Stimulated activated naive CD8-positive, alpha-beta T cell treated with anti-CD3 and anti-CD28 coated beads, Interleukin-15, Interleukin-2, amounts not matched to agents 100 ng/mL and 50 ng/mL, for 24 hours (primary cell): Measurements from ENCODE around the gene PRAC2.
A peak's percentile ranks its signal among the peaks of the same experiment; 100 is the strongest.

Experiments
- H3K27ac Mint-ChIP-seq: one replicate; pipeline ENCODE4 v1.8.0; 2021; ENCODE audit warnings: mild to moderate bottlenecking, mixed read lengths
- H3K27me3 Mint-ChIP-seq: one replicate; pipeline ENCODE4 v1.8.0; 2021; ENCODE audit warnings: mixed read lengths
- H3K36me3 Mint-ChIP-seq: one replicate; pipeline ENCODE4 v1.8.0; 2021; ENCODE audit warnings: low read depth, mixed read lengths
- H3K4me1 Mint-ChIP-seq: one replicate; pipeline ENCODE4 v1.8.0; 2021; ENCODE audit warnings: low read depth, mixed read lengths
- H3K4me3 Mint-ChIP-seq: one replicate; pipeline ENCODE4 v1.8.0; 2021; ENCODE audit warnings: mild to moderate bottlenecking, mixed read lengths
- H3K9me3 Mint-ChIP-seq: one replicate; pipeline ENCODE4 v1.8.0; 2021; ENCODE audit warnings: mixed read lengths

The PRAC2 gene

DNA sequence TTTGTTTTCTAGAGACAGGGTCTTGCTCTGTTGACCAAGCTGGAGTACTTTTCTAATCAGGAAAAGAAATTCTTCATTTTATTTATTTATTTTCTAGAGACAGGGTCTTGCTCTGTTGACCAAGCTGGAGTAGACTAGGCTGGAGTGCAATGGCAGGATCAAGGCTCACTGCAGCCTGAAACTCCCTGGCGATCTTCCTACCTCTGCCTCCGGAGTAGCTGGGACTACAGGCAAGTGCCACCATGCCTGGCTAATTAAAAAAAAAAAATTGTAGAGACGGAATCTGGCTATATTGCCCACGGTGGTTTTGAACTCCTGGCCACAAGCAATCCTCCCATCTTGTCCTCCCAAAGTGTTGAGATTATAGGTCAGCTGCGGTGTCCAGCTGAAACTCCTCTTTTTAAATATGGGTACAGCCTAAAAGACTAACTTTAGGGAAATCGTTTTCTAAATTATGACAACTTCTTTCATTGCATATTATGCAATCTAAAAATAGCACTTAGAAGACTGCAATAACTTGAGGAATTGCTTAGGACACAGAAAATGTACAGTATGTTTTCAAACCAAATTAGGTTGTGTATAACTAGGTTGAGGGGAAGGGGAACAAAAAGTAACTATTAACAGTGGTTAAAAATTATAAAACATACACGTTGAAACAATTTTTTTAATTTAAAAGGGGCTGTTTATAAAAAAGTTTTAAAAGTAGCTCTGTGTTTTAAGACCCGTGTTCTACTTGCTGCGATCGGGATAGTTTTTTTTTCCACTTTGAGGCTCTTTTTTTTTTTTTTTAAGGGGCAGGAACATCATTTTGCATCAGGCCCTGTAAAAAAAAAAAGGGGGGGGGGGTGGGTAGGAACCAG is 5.4 kb upstream of the PRAC2 start:
- peak overlapping the region; percentile 42 for H3K27ac Mint-ChIP-seq
- H3K27me3 Mint-ChIP-seq, result peaks cover 91% of the 10 kb centered on the region
- no peak overlapping the region for H3K4me3 Mint-ChIP-seq
- peaks cover 18% of the 10 kb centered on the region for H3K4me1 Mint-ChIP-seq
- H3K9me3 Mint-ChIP-seq, result no peaks in the 10 kb centered on the region
- peaks cover 4% of the 10 kb centered on the region for H3K36me3 Mint-ChIP-seq

DNA sequence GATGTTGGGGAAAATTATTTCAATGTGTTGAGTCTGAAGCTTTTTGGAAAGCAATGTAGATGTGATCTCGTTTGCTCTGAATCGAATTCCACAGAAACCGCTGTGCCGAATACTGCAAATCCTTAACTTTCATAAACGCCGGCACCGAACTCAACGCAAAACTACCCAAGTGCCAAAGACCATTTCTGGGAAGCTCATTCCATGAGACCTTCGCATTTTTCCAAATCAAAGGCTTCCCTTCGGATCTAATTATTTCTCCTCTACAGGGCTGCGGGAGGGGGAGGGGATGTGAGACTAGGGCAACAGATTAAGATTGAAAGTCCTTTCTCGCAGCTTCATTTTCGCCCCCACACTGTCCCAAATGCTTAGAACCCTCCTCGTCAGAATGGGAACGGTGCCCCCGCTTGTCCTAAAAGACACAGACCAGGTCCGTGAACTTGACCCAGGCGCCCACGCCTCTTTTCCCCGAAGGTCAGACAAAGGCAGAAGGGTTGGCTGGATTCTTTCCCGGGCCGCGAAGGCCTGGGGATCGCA is 4.7 kb upstream of the PRAC2 start:
- no peak overlapping the region for H3K27ac Mint-ChIP-seq
- H3K36me3 Mint-ChIP-seq, result peaks cover 4% of the 10 kb centered on the region
- peaks cover 25% of the 10 kb centered on the region for H3K4me1 Mint-ChIP-seq
- H3K9me3 Mint-ChIP-seq, result no peaks in the 10 kb centered on the region
- H3K4me3 Mint-ChIP-seq, result peak overlapping the region; percentile 25
- peaks cover 93% of the 10 kb centered on the region for H3K27me3 Mint-ChIP-seq

DNA sequence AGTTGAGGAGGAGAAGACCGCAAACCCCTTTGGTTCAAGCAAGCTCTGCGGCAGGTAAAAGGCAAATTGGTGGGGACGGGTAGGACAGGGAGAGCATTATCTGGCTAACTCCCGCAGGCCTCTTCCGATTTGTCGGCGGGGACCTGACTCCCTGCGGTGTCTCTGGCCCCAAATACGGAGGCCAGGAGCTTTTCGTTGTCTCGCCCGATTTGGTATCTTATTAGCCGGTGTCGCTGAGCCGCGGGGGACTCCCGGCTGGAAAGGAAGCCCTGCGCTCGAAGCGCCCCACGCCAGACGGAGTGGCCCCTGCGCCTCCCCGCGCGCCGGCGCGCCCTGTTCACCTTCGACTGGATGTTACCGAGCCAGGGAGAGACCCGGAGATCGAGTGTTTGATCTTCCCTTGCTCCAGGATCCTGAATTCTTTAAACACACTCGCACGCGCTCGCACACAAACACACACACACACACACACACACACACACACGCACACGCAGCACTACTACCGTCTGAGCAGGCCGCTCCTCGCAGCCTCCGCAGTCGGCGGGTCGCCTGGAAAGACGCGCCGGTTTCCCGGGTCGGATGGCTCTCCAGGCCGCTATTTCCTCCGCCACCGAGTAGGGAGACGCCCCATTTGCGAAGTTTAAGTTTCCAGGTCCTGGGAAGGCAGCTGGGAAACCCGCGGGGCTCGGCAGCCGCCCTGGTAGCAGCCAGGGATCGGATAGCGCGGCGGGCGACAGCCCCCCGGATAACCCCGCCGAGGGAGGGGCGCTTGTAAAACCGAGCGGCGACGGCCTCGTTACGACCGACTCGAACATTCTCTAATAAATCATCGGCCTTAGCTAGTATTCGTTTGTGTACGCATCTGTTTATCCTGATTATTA is 4.0 kb upstream of the PRAC2 start:
- Mint-ChIP-seq H3K4me1 (peaks cover 30% of the 10 kb centered on the region), H3K36me3 (peaks cover 4% of the 10 kb centered on the region), H3K27ac (no peak overlapping the region), H3K4me3 (peak overlapping the region; percentile 51), H3K27me3 (peaks cover 97% of the 10 kb centered on the region), H3K9me3 (no peaks in the 10 kb centered on the region)

DNA sequence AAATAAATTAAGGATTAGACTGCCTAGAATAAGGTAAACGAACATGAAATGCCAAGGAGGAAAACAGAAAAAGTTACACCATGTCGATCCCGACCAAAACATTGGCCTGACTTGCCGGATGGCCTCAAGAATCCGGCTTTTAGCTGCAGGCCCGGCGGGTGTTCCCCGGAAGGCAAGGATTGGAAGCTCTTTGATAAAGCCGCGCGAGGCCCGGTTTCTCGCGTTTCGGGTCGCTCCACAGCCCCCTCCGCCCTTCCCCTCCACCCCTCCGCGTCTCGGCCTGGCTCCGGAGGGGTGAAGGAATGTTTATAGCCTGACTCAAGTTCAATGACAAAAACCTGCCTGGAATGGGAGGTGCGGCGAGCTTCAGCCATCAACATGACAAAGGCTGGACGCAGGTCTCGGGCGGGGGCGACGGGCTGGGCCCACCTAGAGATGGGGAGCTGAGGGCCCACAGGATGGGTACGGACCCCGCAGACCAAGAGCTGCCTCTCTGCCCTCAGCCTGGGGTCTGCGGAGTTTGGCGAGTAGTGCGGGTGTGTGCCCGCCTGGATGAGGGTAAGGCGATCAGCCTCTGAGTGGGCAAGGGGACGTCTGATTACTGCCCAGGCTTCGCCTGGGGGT is 3.2 kb upstream of the PRAC2 start:
- H3K27ac Mint-ChIP-seq, result no peak overlapping the region
- peaks cover 37% of the 10 kb centered on the region for H3K4me1 Mint-ChIP-seq
- peaks cover 97% of the 10 kb centered on the region for H3K27me3 Mint-ChIP-seq
- no peaks in the 10 kb centered on the region for H3K9me3 Mint-ChIP-seq
- H3K36me3 Mint-ChIP-seq, result peaks cover 4% of the 10 kb centered on the region
- H3K4me3 Mint-ChIP-seq, result peak overlapping the region; percentile 26

DNA sequence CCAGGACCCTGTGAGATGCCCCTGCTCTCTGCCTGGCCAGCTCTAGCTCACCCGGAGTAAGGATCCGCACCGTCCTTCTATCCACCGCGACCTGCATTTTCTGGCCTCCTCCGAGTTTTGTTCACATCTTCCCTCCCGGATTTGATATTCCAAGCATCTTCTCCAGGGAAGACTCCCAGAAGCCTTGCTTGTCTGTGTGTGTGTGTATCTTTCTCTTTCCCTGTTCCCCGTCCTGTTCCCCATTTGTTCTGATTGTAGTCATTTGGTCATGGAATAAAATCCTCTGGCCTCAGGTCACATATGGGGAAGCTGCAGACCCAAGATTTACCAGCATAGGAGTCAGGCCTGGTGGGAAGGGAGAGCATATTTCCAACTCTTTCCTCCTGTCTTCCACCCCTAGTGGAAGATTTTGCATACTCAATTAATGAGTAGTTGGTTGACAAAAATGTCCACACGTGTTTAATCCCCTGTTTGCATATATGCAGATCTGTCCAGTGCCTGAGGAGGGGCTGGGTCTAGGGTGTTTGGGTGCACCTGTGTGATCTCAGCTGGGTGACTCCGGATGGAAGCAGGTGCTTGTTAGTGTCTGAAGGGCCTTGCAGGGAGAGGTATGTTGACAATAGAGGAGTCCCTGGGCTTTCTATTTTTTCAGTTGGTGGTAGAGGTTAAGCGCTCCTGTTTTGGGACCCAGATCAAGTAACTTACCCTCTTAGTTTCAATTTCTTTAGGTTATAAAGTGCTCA is 2.5 kb upstream of the PRAC2 start:
- Mint-ChIP-seq H3K4me1 (peaks cover 42% of the 10 kb centered on the region), H3K9me3 (no peaks in the 10 kb centered on the region), H3K27ac (no peak overlapping the region), H3K27me3 (peaks cover 97% of the 10 kb centered on the region), H3K36me3 (peaks cover 4% of the 10 kb centered on the region), H3K4me3 (peak overlapping the region; percentile 38)

DNA sequence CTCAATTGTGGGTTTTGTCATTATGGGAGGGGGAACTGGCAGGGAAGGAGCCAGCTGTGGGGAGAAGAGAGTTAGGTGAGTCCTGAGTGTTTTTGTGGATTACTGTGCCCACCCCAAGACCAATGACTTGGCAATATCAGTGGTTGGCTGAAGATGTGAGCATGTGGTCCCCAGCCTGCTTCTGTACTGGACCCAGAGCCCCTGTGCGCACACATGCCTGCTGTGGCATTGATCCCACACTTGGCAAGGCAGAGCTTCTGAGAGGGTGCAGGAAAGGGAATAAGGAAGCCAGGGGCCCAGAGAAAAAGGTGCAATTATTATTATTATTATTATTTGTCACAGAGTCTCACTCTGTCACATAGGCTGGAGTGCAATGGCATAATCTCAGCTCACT is 2.0 kb upstream of the PRAC2 start:
- Mint-ChIP-seq H3K27ac (no peak overlapping the region), H3K4me1 (peaks cover 42% of the 10 kb centered on the region), H3K36me3 (peaks cover 4% of the 10 kb centered on the region), H3K4me3 (no peak overlapping the region), H3K9me3 (no peaks in the 10 kb centered on the region), H3K27me3 (peaks cover 97% of the 10 kb centered on the region)

DNA sequence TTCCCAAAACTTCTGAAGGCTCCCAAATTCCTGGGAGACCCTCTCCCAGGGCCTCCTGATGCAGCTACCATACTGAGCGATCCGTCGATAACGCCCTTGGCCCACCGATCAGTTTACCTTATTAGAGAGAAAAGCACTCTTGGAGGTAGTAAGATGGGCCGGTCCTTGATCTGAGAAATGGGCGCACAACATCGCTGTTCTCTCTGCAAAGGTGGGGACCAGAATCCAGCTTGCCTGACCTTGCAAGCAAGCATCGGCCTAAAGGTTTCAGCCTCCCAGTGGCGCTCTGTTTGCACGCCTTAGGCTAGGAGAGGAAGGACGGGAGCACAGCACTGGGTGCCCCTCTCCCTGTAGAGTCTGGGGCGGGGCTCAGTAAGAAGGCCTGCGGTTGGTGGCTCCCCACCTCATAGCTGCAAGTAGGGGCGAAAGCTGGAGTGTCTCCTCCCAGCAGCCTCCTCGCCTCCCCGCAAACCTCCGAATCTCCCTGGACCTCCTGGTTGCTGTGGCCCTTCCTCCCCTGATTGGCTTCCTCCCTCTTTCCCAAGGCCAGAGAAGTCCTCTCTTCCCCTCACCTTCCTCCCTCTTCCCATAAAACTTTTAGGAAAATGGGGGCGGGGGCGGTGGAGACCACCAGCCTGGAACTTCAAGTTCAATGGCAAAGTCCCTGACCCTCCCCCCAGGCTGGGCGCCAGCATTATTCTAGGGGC is 631 bp upstream of the PRAC2 start, which contains the start of gene PRAC1:
TSS of gene PRAC1 (minus strand) at position 318 of the 707 bp plus-strand sequence. CDS start at position 192, 126 bp downstream.
- H3K4me1 Mint-ChIP-seq, result peaks cover 42% of the 10 kb centered on the region
- peak within 1 kb of the TSS; percentile 51 for H3K4me3 Mint-ChIP-seq
- H3K27me3 Mint-ChIP-seq, result peaks cover 97% of the 10 kb centered on the region
- H3K27ac Mint-ChIP-seq, result no peak within 1 kb of the TSS
- H3K9me3 Mint-ChIP-seq, result no peaks in the 10 kb centered on the region
- peaks cover 4% of the 10 kb centered on the region for H3K36me3 Mint-ChIP-seq

DNA sequence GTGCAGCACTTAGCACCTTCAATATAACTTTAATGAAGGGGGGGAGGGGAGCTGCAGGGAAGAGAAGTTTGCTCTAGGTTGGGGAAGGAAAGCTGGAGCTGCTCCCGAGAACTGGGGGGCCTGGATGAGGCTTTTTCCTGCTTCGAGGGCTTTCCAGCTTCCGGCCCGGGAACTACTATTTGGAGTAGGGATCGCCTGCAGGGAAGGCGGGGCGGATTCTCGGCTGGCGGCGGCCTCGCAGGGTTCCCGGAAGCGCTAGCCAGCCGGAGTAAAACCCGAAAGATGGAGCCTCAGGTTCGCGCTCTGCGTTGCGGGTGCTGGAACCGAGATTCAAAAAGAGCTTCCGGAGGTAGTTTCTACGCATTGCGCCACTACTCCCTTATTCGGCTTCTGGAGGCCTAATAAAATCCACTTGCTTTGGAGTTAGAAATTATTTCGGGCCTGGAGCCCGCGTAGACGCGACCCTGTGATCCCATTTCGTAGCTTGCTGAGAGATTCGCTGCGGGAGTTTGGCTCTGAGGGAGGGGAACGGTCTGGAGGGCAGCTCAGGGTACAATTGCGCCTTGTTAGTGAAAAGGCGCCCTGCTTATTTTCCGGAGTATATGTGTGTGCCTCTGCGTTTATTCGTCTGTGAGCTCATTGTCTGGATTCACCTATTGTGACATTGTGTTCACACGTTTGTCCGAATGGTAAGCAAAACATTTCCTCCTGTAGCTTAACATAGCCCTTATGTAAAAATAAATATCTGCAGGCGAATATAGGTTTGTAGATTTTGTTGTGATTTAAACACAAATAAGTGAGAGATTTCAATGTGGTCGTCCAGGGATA is 652 bp downstream of the PRAC2 start:
- peak overlapping the region; percentile 79 for H3K27ac Mint-ChIP-seq
- no peaks in the 10 kb centered on the region for H3K9me3 Mint-ChIP-seq
- H3K27me3 Mint-ChIP-seq, result peaks cover 94% of the 10 kb centered on the region
- peaks cover 4% of the 10 kb centered on the region for H3K36me3 Mint-ChIP-seq
- peak overlapping the region; percentile 51 for H3K4me3 Mint-ChIP-seq
- peaks cover 38% of the 10 kb centered on the region for H3K4me1 Mint-ChIP-seq

DNA sequence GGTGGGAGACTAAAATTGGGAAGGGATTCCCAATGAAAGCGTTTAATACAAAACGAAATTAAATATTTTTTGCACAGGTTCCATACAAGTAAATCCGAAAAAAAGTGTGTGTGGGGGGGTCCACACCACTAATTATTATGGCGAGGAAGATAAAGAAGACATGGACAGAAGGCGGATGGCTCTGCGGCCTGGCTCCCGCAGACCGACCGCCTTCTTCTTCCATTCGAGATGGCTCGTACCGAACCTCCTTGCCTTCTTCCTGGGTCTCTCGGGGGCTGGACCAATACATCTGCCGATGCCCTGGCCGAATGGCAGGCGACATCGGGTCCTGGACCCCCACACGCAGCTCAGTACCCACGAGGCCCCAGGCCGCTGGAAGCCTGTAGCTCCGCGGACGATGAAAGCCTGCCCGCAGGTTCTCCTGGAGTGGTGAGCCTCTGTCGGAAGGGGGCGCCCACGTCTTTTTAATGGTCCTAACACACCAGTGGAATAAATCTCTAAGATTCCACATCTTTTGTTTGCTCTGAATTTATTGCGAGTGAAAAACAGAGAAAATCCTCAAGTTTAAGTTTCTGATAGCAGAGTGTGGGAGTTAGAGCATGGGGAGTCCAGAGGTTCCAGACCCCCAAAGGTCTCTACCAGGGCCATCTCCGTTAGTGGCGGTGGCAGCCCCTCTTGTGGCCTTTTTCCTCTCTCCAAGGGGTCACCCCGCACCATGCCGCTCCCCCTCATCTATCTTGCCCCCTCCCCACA is 1.4 kb downstream of the PRAC2 start:
- peak overlapping the region; percentile 51 for H3K4me3 Mint-ChIP-seq
- peaks cover 4% of the 10 kb centered on the region for H3K36me3 Mint-ChIP-seq
- peaks cover 94% of the 10 kb centered on the region for H3K27me3 Mint-ChIP-seq
- H3K4me1 Mint-ChIP-seq, result peaks cover 38% of the 10 kb centered on the region
- H3K9me3 Mint-ChIP-seq, result no peaks in the 10 kb centered on the region
- no peak overlapping the region for H3K27ac Mint-ChIP-seq

DNA sequence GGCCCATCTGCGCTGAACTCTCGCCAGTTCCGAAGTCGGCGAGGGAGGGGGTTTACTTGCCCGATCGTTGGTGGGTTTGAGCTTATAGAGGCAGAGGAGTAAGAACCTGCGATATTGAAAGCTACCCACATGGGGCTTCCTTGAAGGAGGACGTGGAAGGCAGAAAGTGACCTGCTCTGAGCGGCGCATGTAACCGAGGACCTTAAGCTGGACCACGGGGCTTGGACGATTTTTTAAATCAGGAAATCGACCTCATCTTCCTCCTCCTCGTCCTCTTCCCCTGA is 2.0 kb downstream of the PRAC2 start:
- no peak overlapping the region for H3K4me3 Mint-ChIP-seq
- H3K27ac Mint-ChIP-seq, result no peak overlapping the region

DNA sequence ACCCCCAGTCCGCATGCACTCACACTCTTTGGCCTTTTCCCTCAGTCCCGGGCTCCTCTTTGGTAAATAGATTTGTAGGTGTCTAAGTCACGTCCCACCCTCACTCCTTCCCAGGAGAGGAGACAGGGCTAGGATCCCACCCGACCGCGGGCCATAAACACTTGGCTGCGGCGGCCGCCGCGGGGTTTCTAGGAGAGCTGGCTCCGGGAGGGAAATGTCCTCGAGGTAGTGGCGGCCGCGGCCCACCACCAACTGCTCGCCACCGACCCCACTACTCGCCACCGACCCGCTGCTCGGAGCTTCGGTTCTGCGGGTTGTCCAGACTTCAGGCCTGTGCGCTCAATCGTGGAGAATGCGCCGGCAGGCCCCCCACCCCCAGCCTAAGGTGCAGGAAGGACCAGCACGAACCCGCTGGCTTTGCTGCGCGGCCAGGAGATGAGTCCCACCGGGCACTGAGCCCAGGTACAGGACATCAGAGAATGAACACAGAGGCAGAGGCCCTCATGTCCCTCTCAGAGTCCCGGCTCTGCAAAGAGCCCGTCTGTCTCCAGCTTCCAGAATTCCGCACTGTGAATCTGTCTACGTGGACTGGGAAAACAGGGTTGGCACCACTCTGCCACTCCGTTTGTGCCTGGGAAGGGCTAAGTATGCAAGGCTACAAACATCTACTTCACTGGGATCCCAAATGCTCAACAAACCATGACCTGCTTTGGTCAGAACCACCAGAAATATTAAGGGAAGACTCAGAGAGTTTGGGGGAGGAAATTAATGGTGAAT is 2.5 kb downstream of the PRAC2 start:
- Mint-ChIP-seq H3K27ac (no peak overlapping the region), H3K4me3 (no peak overlapping the region)

More for the DNA sequence above, 2.0 kb downstream of the PRAC2 start:
- Mint-ChIP-seq H3K36me3 (peaks cover 4% of the 10 kb centered on the region), H3K4me1 (peaks cover 40% of the 10 kb centered on the region), H3K27me3 (peaks cover 95% of the 10 kb centered on the region), H3K9me3 (no peaks in the 10 kb centered on the region)

More for the DNA sequence above, 2.5 kb downstream of the PRAC2 start:
- Mint-ChIP-seq H3K9me3 (no peaks in the 10 kb centered on the region), H3K4me1 (peaks cover 36% of the 10 kb centered on the region), H3K36me3 (no peaks in the 10 kb centered on the region), H3K27me3 (peaks cover 95% of the 10 kb centered on the region)
